ENCODE data around the gene PTBP3.

The PTBP3 gene

GRCh38 chr9:112186695-112187094, 146.7 kb downstream of the PTBP3 start:
- Histone ChIP-seq H3K4me3 (ENCODE audit: low read depth, low read length) (no peak overlapping the region), H3K4me1 (ENCODE audit: control insufficient read depth, insufficient read depth, low read length) (no peaks in the 10 kb centered on the region), H3K27ac (ENCODE audit: extremely low read depth, low read depth, low read length) (no peak overlapping the region), H3K36me3 (ENCODE audit: control insufficient read depth in 2 of 2, insufficient read depth in 1 of 2, low read length in 2 of 2) (no peaks in the 10 kb centered on the region), H3K9me3 (ENCODE audit: control insufficient read depth, insufficient read depth, low read depth, low read length) (no peaks in the 10 kb centered on the region)
- TF ChIP-seq ZNF324 (tag by site-specific recombination; IDR thresholded peaks at IDR 0.05) (no peak), BCL6B (tag by site-specific recombination; IDR thresholded peaks at IDR 0.05) (no peak), ZNF629 (tag by site-specific recombination; IDR thresholded peaks at IDR 0.05) (no peak), GFI1B (tag by site-specific recombination; IDR thresholded peaks at IDR 0.05) (no peak), ZNF175 (tag by site-specific recombination; IDR thresholded peaks at IDR 0.05) (no peak), REST (tag by site-specific recombination; IDR thresholded peaks at IDR 0.05) (no peak), SP2 (tag by site-specific recombination; IDR thresholded peaks at IDR 0.05) (no peak), ZBTB17 (tag by site-specific recombination; IDR thresholded peaks at IDR 0.05) (no peak), ZNF223 (tag by site-specific recombination; IDR thresholded peaks at IDR 0.05) (no peak)
- ChIA-PET CTCF (interaction anchor here (0.6 kb wide), 1 partner anchor 10 kb away, joined by 3 read pairs; no protein-coding TSS in a partner anchor), POLR2A (no interaction called here)

- no peak overlapping the region for H3K27ac ChIP-seq (ENCODE audit: extremely low read depth, low read depth, low read length)
- H3K36me3 ChIP-seq (ENCODE audit: control insufficient read depth in 2 of 2, insufficient read depth in 1 of 2, low read length in 2 of 2): no peaks in the 10 kb centered on the region
- H3K4me1 ChIP-seq (ENCODE audit: control insufficient read depth, insufficient read depth, low read length): no peaks in the 10 kb centered on the region
- TF ChIP-seq ZNF677 (tag by site-specific recombination; IDR thresholded peaks at IDR 0.05): no peak
- no peak for TF ChIP-seq ZNF239 (tag by site-specific recombination; IDR thresholded peaks at IDR 0.05)
- TF ChIP-seq ZNF10 (tag by site-specific recombination; IDR thresholded peaks at IDR 0.05): no peak
- no peak for TF ChIP-seq ZNF132 (tag by site-specific recombination; IDR thresholded peaks at IDR 0.05; ENCODE audit: borderline replicate concordance)
- TF ChIP-seq ZNF341 (tag by site-specific recombination; IDR thresholded peaks at IDR 0.05; ENCODE audit: low read depth): no peak
- TF ChIP-seq ZNF843 (tag by site-specific recombination; IDR thresholded peaks at IDR 0.05): no peak
- TF ChIP-seq ZSCAN30 (tag by site-specific recombination; IDR thresholded peaks at IDR 0.05): no peak
- TF ChIP-seq ZNF76 (tag by site-specific recombination; IDR thresholded peaks at IDR 0.05; ENCODE audit: borderline replicate concordance, low read depth): no peak
- TF ChIP-seq ZNF138 (tag by site-specific recombination; IDR thresholded peaks at IDR 0.05; ENCODE audit: borderline replicate concordance): no peak
- TF ChIP-seq ZNF16 (tag by site-specific recombination; IDR thresholded peaks at IDR 0.05; ENCODE audit: low read depth): no peak
- no peak for TF ChIP-seq ZNF645 (tag by site-specific recombination; IDR thresholded peaks at IDR 0.05)
- TF ChIP-seq SETDB1 (IDR thresholded peaks at IDR 0.05; ENCODE audit: insufficient read length, low read length): no peak
- TF ChIP-seq MZF1 (tag by site-specific recombination; IDR thresholded peaks at IDR 0.05; ENCODE audit: borderline replicate concordance): no peak
- no peak for TF ChIP-seq ZNF768 (tag by site-specific recombination; IDR thresholded peaks at IDR 0.05)
- TF ChIP-seq ZFP69B (tag by site-specific recombination; IDR thresholded peaks at IDR 0.05): no peak
- no peak for TF ChIP-seq ZNF501 (tag by site-specific recombination; IDR thresholded peaks at IDR 0.05)
- TF ChIP-seq ZEB2 (tag by site-specific recombination; IDR thresholded peaks at IDR 0.05): no peak
- TF ChIP-seq ZNF555 (tag by site-specific recombination; conservative IDR thresholded peaks at IDR 0.05): no peak
- TF ChIP-seq REPIN1 (tag by site-specific recombination; IDR thresholded peaks at IDR 0.05; ENCODE audit: low read depth): no peak
- TF ChIP-seq ZNF488 (tag by site-specific recombination; IDR thresholded peaks at IDR 0.05): no peak
- POLR2A ChIA-PET: interaction anchor here (0.7 kb wide), 1 partner anchor 82 kb away, joined by 3 read pairs; no protein-coding TSS in a partner anchor
- CTCF ChIA-PET: interaction anchor here (0.6 kb wide), 2 partner anchors 20 to 174 kb away, joined by 3 to 4 read pairs; no protein-coding TSS in a partner anchor
- H3K9me3 ChIP-seq (ENCODE audit: control insufficient read depth, insufficient read depth, low read depth, low read length): no peaks in the 10 kb centered on the region
- H3K4me3 ChIP-seq (ENCODE audit: low read depth, low read length): no peak overlapping the region
Observed at GRCh38 chr9:112184946-112185345, 148.5 kb downstream of the PTBP3 start.
